ENCODE measurements around the gene TBX15.

DNA sequence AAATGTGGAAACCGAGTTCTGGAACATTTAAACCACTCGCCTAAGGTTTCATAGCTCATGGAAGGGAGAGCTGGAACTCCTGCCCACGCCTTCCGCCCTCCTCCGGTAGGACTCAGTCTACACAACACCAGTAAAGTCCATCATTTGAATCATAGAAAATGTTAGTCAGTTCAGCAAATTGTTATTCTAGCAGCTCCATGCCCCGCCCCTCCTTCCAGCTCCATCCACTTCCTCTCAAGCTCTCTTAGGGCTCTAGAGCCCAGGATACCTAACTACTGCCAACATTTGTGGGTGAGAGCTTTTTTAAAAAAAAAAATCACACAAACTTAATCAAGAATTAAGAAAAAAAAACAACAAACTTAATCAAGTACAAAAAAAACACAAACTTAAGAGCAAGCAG lies 121.8 kb downstream of the TBX15 start:
- TF ChIP-seq, protein P1, sequence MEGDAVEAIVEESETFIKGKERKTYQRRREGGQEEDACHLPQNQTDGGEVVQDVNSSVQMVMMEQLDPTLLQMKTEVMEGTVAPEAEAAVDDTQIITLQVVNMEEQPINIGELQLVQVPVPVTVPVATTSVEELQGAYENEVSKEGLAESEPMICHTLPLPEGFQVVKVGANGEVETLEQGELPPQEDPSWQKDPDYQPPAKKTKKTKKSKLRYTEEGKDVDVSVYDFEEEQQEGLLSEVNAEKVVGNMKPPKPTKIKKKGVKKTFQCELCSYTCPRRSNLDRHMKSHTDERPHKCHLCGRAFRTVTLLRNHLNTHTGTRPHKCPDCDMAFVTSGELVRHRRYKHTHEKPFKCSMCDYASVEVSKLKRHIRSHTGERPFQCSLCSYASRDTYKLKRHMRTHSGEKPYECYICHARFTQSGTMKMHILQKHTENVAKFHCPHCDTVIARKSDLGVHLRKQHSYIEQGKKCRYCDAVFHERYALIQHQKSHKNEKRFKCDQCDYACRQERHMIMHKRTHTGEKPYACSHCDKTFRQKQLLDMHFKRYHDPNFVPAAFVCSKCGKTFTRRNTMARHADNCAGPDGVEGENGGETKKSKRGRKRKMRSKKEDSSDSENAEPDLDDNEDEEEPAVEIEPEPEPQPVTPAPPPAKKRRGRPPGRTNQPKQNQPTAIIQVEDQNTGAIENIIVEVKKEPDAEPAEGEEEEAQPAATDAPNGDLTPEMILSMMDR (IDR thresholded peaks at IDR 0.05), result no peak
- TF ChIP-seq POLR2A (IDR thresholded peaks at IDR 0.05), result no peak

Data from gastroesophageal sphincter (tissue), 3 donors.